NCI-H510A (cell line): ENCODE measurements around the gene SNED1.

Experiments used
- DNase-seq: peaks from one replicate; lab custom pipeline; 2025; lab: John Stamatoyannopoulos, UW

Gene SNED1

DNA sequence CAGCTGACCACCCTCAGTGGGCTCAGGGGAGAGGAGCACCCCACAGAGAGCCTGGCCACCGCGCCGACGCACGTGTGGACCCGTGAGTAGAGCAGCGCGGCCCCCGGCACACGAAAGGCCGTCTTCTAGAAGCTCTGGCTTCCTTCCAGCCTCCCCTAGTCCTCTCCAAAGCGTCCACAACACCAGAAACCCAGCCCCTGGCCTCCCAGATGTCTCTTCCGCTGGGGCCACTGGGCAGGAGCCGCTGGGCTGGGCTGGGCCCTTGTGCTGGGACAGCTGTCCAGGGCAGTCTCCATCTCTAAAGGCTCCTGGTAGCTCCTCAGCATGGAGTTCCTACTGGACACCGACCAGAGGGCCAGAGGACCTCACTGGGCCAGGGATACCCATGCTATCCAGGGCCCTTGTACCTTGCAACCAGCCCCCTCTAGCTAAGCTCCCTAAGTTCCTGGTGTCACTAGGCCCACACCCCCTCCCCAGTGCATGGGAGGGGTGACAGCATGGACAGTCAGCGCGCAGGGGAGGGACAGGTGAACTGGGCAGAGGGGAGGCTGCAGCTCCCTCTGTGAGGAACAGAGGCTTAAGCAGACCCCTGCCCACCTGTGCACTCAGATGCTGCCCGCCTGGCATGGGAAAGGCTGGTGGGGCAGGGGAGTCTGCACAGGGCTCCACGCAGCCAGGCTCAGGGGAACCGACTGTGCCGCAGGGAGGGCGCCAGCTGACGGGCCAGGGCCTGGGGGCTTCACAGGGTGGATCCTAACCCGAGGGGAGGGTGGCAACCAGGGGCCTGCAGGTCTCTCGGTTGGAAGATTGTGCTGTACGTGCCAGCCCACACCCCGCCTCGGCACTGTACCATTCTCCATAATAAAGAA, 70.8 kb downstream of the SNED1 start:
- DNase-seq: no peak

GRCh38 chr2:241069821-241070281, 71.4 kb downstream of the SNED1 start:
- DNase-seq: no peak

- DNase-seq: no peak
These were observed 71.9 kb downstream of the SNED1 start for GRCh38 chr2:241070361-241070760.

DNA sequence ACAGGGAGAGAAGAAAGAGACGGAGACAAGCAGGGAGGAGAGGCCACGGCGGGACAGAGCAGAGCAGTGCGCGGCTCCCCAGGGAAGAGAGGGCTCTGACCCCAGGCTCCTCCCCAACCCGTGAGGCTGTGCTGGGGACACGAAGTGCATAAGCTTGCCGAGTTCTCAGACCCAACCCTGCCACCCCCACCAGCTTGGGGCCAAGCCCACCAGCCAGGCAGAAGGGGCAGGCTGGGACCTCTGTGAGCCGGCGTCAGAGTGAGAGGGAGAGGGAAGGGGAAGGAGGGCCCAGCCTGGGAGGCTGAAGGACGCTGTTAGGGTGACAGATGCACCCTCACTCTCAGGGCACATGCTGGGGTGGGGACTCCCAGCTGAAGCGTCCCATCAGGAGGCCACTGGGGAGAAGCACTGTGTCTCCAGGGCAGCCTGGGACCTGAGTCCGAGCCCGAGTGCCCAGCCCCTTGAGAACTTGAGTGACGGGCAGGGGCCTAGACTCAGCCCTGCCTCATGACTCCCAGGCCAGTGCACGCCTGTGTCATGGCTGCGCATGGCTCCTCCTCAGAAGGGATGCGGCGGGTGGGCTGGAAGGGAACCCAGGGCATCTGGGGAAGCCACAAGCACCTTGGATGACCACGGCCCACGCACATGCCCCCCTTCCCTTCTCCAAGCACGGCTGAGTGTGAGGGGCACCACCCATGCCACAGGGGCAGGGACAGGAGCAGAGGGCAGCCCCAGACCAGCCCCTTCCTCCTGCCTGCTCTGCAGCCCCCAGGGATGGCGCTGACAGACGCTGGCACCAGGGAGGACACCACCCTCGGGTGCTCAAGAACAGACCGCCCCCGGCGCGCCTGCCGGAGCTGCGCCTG, 72.6 kb downstream of the SNED1 start:
- DNase-seq: no peak

- DNase-seq: no peak
These were observed 73.3 kb downstream of the SNED1 start for GRCh38 chr2:241071677-241072111.

- DNase-seq: no peak
These were observed 73.7 kb downstream of the SNED1 start for GRCh38 chr2:241072151-241072550.

DNA sequence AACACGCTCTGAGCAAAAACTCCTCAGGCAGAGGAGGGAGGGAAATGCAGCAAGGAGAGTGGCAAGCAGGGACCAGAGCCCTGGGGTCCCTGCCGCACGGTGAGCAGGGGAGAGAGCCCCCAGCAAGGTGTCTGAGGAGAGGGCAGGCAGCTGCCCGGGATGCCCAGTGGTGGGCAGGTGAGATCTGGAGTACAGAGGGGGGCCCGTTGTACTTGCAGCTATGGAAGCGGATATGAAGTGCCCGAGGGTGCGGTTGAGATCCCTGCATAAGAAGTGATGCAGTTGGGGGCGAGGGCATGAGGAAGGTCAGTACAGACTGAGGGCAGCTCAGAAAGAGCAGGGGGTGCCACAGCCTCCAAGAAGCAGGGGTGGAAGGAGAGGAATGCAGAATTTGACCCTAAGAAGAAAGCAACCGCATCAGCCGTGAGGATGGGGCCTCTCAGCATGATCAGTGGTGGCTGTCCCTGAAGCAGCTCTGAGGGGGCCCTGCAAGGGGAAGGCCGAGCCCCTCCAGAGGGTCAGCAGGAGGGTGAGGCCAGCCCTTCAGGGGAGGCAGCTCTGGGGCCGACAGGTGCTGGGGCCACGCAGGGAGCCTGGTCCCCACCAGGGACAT, 74.2 kb downstream of the SNED1 start:
- no peak for DNase-seq

DNA sequence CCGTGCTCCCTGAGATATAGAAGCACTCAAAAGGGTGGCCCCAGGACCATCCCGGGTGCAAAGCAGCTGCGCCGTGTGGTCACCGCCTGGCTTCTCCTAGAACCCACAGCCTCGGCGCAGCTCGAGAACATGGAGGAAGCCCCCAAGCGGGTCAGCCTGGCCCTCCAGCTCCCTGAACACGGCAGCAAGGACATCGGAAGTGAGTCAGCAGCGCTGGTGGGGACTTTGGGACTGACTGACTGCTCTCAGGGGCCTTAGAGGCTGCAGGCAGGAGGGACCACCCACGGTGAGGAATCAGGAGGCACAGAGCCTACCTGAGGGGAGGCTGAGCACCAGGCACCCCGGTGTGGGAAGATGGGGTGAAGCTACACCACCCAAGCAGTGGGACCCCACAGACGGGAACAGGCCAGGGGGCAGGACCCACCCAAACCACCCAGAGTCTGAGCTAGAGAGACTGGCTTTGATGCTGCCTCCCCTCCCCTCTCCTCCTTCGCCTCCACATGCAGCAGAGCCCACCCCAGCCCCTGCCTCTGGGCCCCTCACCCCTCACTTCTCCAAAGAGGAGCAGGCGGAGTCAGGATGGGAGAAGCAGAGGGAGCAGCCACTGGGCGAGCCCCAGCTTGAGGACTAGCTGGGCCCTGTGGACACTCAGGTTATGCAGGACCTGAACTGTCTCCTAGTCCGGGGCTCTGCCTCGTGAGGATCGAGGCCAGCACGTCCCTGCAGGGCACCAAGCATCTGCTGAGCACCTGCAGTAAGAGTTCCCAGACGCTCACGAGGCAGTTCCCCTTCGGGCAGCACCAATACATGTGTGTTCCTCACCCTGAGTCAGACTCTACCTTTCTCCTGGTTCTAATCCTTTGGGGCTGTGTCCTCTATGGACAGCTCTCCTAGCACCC, 75.0 kb downstream of the SNED1 start:
- DNase-seq: no peak

DNA sequence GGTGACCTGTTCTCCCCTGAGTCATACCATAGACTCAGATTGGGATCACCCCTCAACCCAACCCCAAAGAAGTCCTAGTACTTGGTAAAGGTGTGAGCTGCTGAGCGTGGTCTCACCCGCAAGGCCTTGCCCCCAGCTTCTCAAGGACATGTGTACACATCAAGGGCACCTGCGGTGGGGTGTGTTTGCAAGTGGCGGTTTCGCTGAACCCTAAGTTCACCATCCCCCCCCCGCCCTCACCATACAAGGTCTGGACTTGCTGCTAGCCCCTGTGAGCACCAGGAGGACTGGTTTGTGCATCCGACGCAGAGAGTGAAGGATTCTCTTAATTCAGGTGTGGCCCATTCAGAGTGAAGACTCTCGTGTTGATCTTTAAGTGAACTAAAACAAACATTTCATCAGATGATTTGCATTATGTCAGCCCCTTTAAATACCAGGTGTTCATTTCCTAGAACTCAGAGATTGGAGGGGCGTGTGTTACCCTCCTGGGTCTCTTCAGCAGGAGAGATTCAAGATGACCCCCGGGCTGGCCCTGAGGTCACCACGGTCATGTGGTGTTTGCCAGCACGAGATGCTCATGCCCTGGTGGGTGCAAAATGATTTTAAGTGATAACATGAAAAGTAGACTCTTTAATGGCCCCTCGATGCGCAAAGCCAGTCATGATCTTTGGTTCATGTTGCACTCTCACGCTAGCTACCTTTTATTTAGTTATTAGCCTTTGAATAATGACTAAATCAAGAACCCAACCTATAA, 75.8 kb downstream of the SNED1 start:
- DNase-seq: no peak

- DNase-seq: no peak
These were observed 76.6 kb downstream of the SNED1 start for GRCh38 chr2:241074901-241075540.

GRCh38 chr2:241080405-241081189, 82.2 kb downstream of the SNED1 start:
- no peak for DNase-seq

DNA sequence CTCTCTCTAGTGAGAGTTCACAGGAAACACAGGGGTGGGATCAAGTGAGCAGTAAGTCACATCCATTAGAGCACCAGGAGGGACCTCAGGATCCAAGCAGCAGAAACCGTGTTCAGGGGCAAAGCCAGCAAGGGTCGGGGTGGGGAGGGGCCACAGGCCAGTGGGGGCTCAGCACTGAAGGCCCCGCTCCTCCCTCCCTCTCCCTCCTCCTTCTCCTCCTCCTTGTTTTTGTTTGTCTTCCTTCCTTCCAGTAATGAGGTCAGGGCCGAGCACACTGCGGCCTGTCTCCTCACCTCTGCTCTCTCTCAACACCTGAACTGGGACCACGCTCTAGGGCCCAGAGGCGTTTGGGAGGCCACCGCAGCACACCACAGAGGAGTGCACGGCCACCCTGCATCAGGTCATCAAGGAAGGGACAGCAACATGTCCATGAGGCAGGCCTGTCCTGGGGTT, 82.8 kb downstream of the SNED1 start:
- no peak for DNase-seq

GRCh38 chr2:241081643-241082340, 83.4 kb downstream of the SNED1 start:
- DNase-seq: no peak

DNA sequence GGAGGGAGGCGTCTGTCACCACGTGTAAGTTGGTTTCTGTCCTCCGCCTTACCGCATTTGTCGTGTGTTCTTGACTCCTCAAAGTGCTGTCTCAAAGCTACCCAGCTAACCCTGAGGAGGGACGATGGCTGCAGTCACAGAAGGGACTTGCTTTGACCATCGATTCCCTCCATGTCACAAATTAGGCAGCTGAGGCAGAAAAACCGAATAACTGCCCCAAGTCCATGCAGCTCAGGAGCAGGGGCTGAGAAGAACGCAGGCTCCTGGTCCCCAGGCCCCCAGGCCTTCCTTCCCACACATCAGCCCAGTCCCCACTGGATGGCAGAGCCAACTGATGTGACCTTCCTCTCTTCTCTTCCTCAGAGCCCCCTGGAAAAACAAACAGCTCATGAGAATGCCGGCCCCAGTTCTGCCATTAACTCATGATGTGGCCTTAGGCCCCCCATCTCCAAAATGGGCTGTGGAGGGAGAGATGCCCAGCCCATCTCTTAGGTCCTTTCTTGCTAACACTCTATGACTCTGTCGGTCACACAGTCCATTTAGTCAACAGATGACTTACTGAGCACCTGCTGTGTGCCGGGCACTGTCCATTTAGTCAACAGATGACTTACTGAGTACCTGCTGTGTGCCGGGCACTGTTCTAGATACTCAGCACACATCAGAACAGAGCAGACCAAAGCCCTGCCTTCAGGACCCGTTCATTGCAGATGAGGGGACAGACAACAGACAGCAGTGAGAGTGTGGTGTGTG, 84.1 kb downstream of the SNED1 start:
- no peak for DNase-seq

DNA sequence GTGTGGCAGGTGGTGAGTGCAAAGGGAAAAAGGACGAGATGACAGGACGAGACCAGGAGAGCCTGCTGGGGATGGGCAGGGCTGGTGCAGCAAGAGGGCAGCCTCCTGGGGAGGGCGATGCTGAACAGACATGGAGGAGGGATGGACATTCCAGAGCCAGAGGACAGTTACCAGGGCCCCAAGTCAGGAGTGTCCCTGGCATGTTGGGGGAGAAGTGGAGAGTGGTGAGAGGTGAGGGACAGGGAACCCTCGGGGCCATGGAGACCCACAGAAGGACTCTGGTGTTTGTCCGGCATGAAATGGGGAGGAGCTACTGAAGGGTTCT, 84.6 kb downstream of the SNED1 start:
- no peak for DNase-seq

- DNase-seq: no peak
These were observed 86.5 kb downstream of the SNED1 start for GRCh38 chr2:241084856-241085444.

GRCh38 chr2:241087420-241088268, 89.2 kb downstream of the SNED1 start:
- no peak for DNase-seq
